Common myeloid progenitor, CD34-positive (primary cell): Measurements from ENCODE around the gene TOP1. TPM values are rescaled to one million over a fixed set of nuclear protein-coding genes. Genes with fewer than 3 reads are reported as not detected.

Experiments
- CTCF ChIA-PET: fragments of 350-600 bp; sonication (Branson Sonifier 250); formaldehyde crosslinking; loops from one replicate; lab custom pipeline; 2021; ENCODE audit warnings: antibody characterized with exemption; lab: Charles Lee
- POLR2A ChIA-PET: fragments of 350-600 bp; sonication (Branson Sonifier 250); formaldehyde crosslinking; loops from one replicate; lab custom pipeline; 2021; ENCODE audit warnings: antibody characterized with exemption; lab: Charles Lee
- DNase-seq, 3 donors: peaks; one replicate each; pipeline versions ENCODE4 v3.0.0 to v3.0.0-alpha.2; 2013
- H3K27ac ChIP-seq, 2 experiments: 1 replicate in 1 of 2; 2 replicates in 1 of 2; pipeline ENCODE4 v1.7.0; 2013; ENCODE audit warnings: inconsistent platforms in 2 of 2, low read length in 2 of 2, mild to moderate bottlenecking in 2 of 2, low read depth in 1 of 2, moderate library complexity in 1 of 2; ENCODE audit not compliant: severe bottlenecking in 2 of 2, insufficient read depth in 1 of 2, poor library complexity in 1 of 2
- H3K27me3 ChIP-seq, 5 experiments: replicated peaks in 2 of 5; 1 replicate in 3 of 5; 2 replicates in 2 of 5; pipeline versions ENCODE4 v1.6.1 to v1.7.0; 2013; ENCODE audit warnings: low read length in 4 of 5, mild to moderate bottlenecking in 2 of 5, moderate library complexity in 2 of 5, inconsistent platforms in 1 of 5; ENCODE audit not compliant: insufficient read depth in 5 of 5, control insufficient read depth in 4 of 5
- H3K36me3 ChIP-seq, 4 experiments: 1 replicate in 2 of 4; 2 replicates in 2 of 4; pipeline versions ENCODE4 v1.6.1 to v1.7.0; 2013; ENCODE audit warnings: low read length in 3 of 4, control low read depth in 1 of 4, mild to moderate bottlenecking in 1 of 4; ENCODE audit not compliant: control insufficient read depth in 4 of 4, insufficient read depth in 4 of 4
- H3K4me1 ChIP-seq, 4 experiments: 1 replicate in 3 of 4; 2 replicates in 1 of 4; pipeline versions ENCODE4 v1.6.1 to v1.7.1; 2013; ENCODE audit warnings: low read length in 3 of 4, mild to moderate bottlenecking in 3 of 4, control low read depth in 1 of 4, inconsistent platforms in 1 of 4, moderate library complexity in 1 of 4; ENCODE audit not compliant: control insufficient read depth in 4 of 4, insufficient read depth in 4 of 4; ENCODE audit errors: control extremely low read depth in 1 of 4
- H3K4me3 ChIP-seq, 7 experiments: 1 replicate in 4 of 7; 2 replicates in 3 of 7; pipeline versions ENCODE4 v1.5.1 to v1.7.0; 2013; ENCODE audit warnings: mild to moderate bottlenecking in 7 of 7, low read length in 6 of 7, moderate library complexity in 6 of 7, inconsistent platforms in 2 of 7, low read depth in 2 of 7, control low read depth in 1 of 7; ENCODE audit not compliant: insufficient read depth in 4 of 7, control insufficient read depth in 1 of 7; ENCODE audit errors: extremely low read depth in 1 of 7
- H3K9me3 ChIP-seq, 5 experiments: 1 replicate in 4 of 5; 2 replicates in 1 of 5; pipeline versions ENCODE4 v1.6.1 to v1.7.1; 2013; ENCODE audit warnings: low read length in 4 of 5, mild to moderate bottlenecking in 2 of 5, inconsistent platforms in 1 of 5, low read depth in 1 of 5, moderate library complexity in 1 of 5; ENCODE audit not compliant: control insufficient read depth in 4 of 5, insufficient read depth in 2 of 5; ENCODE audit errors: control extremely low read depth in 1 of 5
- WGBS: methylation state at CpG from one replicate; pipeline ENCODE4 v1.1.5; 2013; ENCODE audit not compliant: insufficient coverage; 5-methylcytosine and 5-hydroxymethylcytosine counted together
- polyA plus RNA-seq: library from polyadenylated mRNA; unstranded; fragments of 120-200 nt; gene quantifications from one replicate; pipeline ENCODE4 v1.2.1, GENCODE V29; 2013

TOP1 gene
- 39.1 TPM for polyA plus RNA-seq

DNA sequence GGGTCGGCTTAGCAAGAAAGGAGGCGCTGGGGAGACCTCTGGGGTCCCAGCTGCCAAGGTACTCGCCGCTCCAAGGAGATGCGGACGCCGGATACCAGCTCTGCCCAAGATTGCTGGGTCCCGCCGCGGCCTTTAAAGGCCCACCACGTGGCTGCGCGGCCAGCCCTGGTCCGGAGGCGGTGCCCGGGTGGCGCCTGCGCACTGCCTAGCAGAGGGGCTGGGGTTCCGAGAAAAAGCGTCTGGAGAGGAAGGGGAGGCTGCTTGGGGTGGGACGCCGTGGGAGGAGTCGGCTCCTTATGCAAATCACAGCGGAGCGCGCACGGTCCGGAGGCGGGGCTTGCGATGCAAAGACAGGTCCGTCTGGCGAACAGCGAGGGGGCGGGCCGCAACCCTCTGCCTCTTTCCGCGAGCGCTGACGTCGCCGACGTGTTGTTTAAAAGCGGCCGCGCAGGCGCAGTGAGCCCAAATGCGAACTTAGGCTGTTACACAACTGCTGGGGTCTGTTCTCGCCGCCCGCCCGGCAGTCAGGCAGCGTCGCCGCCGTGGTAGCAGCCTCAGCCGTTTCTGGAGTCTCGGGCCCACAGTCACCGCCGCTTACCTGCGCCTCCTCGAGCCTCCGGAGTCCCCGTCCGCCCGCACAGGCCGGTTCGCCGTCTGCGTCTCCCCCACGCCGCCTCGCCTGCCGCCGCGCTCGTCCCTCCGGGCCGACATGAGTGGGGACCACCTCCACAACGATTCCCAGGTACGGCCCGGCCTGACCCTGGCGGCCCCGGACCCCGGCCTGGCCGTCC lies at the start of gene TOP1:
Gene TOP1, plus strand, starts transcription at position 464 of the 791 bp plus-strand sequence. Its CDS starts 246 bp downstream, at position 710.
- Histone ChIP-seq H3K4me1 (peaks cover 25 to 47% (median 35%) of the 10 kb centered on the region in 4 experiments), H3K9me3 (no peaks in the 10 kb centered on the region), H3K27ac (peak within 1 kb of the TSS; percentile 95 to 98), H3K4me3 (peak within 1 kb of the TSS; percentile 77 to 95 (median 89)), H3K36me3 (peaks cover 0 to 4% (median 1%) of the 10 kb centered on the region in 4 experiments), H3K27me3 (no peaks in the 10 kb centered on the region)
- WGBS, result under 1% methylated on average over 83 of the region's 85 CpGs
- peak; percentile 100 for DNase-seq
- ChIA-PET CTCF (interaction anchor here (1.0 to 4.2 kb wide), 4 partner anchors 10 to 38 kb away, joined by 3 to 21 read pairs (median 6); no protein-coding TSS in a partner anchor), POLR2A (no interaction called here)

DNA sequence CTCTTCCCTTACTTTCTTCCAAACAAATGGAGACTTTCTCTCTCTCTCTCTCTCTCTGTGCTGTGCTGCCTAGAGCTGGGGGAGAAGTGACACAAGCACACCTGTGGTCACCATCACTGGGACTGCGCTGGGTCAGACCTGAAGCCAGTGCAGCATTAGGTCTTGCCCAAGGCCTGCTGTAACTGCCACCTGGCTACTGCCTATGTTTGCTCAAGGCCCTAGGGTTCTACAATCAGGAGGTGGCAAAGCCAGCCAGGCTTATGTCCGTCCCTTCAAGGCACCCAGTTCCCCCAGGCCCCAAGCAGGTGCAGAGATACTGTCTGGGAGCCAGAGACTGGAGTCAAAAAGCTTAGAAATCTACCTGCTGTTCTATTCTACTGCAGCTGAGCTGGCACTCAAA lies 49.4 kb upstream of the TOP1 start:
- Histone ChIP-seq H3K4me3 (no peak overlapping the region), H3K9me3 (peaks cover 0 to 26% (median 3%) of the 10 kb centered on the region in 5 experiments), H3K27me3 (peaks cover 0 to 6% (median 0%) of the 10 kb centered on the region in 5 experiments), H3K4me1 (no peaks in the 10 kb centered on the region), H3K36me3 (no peaks in the 10 kb centered on the region), H3K27ac (no peak overlapping the region)
- 100% methylated on average over 2 of the region's 2 CpGs for WGBS
- ChIA-PET CTCF (interaction anchor here (1.3 to 15.5 kb wide), 4 partner anchors 12 to 143 kb away, joined by 3 to 156 read pairs (median 20); no protein-coding TSS in a partner anchor), POLR2A (no interaction called here)
- DNase-seq, result no peak

DNA sequence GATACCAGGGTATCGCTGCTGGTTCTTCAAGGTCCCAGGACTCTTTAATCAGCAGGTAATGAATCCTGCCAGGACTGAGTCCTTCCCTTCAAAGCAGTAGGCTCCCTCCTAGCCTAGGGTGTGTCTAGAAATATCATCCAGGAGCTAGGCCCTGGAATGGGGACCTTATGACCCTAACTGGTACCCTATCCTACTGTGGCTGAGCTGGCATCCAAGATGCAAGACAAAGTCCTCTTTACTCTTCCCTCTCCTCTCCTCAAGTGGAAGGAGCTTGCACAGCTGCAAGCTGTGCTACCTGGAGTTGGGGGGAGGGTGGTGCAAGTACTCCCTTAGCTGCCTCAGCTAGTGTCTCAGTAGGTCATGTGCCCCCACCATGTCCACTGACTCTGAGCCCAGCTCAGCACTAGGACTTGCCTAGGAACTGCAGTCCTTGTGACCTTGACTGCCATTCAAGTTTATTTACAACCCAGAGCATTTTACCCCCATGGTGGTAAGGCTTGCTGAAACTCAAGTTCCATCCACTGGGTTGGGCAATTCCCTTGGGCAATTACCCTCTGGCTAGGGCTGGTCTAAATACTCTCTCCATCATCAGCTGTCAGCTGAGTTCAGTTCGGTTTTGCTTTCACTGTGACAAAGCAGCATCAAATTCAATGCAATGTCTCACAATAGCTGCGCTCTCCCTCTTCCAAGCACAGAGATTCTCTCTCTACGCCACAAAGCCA lies 48.4 kb upstream of the TOP1 start:
- ChIA-PET CTCF (interaction anchor here (1.0 to 15.5 kb wide), 8 partner anchors 9 to 155 kb away, joined by 3 to 156 read pairs (median 4); no protein-coding TSS in a partner anchor), POLR2A (no interaction called here)
- DNase-seq, result no peak
- H3K4me3 ChIP-seq, result no peak overlapping the region
- H3K9me3 ChIP-seq, result peaks cover 0 to 27% (median 4%) of the 10 kb centered on the region in 5 experiments
- no peaks in the 10 kb centered on the region for H3K36me3 ChIP-seq
- H3K27me3 ChIP-seq, result peaks cover 0 to 12% (median 0%) of the 10 kb centered on the region in 5 experiments
- H3K27ac ChIP-seq, result no peak overlapping the region
- 97% methylated on average over 3 of the region's 4 CpGs for WGBS
- H3K4me1 ChIP-seq, result no peaks in the 10 kb centered on the region

DNA sequence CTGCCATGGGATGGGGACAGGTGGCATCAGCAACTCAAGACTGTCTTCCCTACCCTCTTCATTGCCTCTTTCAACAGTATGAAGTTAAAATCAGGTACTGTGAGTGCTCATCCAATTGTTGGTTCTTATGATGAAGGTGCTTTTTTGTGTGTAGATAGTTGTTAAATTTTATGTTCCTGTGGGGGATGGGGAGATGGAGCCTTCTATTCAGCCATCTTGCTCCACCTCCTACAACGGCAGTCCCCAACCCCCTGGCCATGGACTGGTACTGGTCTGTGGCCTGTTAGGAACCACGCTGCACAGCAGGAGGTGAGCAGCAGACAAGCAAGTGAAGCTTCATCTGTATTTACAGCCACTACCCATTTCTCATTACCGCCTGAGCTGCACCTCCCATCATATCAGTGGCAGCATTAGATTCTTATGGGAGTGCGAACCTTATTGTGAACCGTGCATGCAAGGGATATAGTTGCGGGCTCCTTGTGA lies 47.8 kb upstream of the TOP1 start:
- Histone ChIP-seq H3K4me1 (no peaks in the 10 kb centered on the region), H3K9me3 (peaks cover 0 to 28% (median 4%) of the 10 kb centered on the region in 5 experiments), H3K36me3 (no peaks in the 10 kb centered on the region), H3K27ac (no peak overlapping the region), H3K27me3 (peaks cover 0 to 12% (median 0%) of the 10 kb centered on the region in 5 experiments), H3K4me3 (no peak overlapping the region)
- DNase-seq, result no peak
- 100% methylated on average over 4 of the region's 6 CpGs for WGBS
- ChIA-PET CTCF (interaction anchor here (0.8 to 15.5 kb wide), 8 partner anchors 8 to 154 kb away, joined by 3 to 156 read pairs (median 4); no protein-coding TSS in a partner anchor), POLR2A (no interaction called here)

DNA sequence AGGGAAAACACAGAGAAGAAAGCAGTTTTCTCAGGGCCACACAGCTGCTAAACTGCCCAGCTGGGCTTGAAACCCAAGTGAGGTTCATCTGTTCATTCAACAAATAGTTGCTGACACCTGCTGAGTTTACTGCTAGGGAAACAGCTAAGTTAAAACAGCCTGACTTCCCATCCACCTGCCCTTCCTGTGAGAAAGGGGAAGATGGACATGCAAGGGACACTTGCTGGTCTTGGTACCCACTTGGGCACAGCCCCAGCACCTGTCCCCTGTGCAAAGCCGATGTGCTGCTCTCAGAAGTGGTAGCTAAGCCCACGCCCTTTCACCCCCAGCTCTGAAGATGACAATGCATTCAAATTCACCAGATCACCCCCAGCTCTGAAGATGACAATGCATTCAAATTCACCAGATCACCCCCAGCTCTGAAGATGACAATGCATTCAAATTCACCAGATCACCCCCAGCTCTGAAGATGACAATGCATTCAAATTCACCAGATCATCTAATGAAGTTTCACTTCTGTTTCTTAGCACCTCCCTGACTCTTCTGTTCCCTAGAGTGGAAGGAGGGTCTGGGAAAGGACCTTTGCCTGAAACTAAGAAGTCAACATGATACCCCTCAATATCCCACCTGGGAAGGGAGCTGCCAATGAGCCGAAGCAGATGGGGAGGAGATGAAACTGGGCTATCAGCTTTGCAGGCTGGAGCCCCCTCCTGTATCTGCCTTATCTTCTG lies 46.0 kb upstream of the TOP1 start:
- H3K36me3 ChIP-seq, result no peaks in the 10 kb centered on the region
- WGBS, result 86% methylated on average over 2 of the region's 3 CpGs
- ChIA-PET POLR2A (interaction anchor here (0.6 to 0.7 kb wide), 3 partner anchors 10 to 150 kb away, joined by 3 to 7 read pairs (median 4); no protein-coding TSS in a partner anchor), CTCF (interaction anchor here (0.8 to 15.5 kb wide), 11 partner anchors 9 to 113 kb away, joined by 3 to 156 read pairs (median 4); no protein-coding TSS in a partner anchor)
- H3K4me3 ChIP-seq, result no peak overlapping the region
- DNase-seq, result peak in 2 of 3 donors; percentile 30
- H3K4me1 ChIP-seq, result peaks cover 0 to 8% (median 4%) of the 10 kb centered on the region in 4 experiments
- H3K27ac ChIP-seq, result no peak overlapping the region
- H3K27me3 ChIP-seq, result peaks cover 0 to 12% (median 0%) of the 10 kb centered on the region in 5 experiments
- peaks cover 0 to 20% (median 0%) of the 10 kb centered on the region in 5 experiments for H3K9me3 ChIP-seq

DNA sequence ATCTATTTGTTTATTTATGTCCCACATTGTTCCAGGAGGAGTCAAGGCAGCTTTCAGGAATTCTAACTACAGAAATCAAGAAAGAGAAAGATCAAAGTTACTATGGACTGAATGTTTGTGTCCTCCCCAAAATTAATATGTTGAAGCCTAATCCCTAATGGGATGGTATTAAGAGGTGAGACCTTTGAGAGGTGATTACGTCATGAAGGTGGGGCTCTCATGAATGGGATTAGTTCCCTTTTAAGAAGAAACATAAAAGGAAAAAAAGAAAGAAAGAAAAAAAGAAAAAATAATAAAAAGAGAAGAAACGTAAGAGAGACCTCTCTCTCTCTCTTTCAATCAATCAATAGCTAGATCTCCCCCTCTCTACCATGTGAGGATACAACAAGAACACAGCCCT lies 44.7 kb upstream of the TOP1 start:
- WGBS, result no CpG with 5 or more reads among the region's 2 CpGs
- no peak for DNase-seq
- Histone ChIP-seq H3K27ac (no peak overlapping the region), H3K4me3 (no peak overlapping the region), H3K27me3 (peaks cover 0 to 12% (median 0%) of the 10 kb centered on the region in 5 experiments), H3K4me1 (peaks cover 0 to 8% (median 4%) of the 10 kb centered on the region in 4 experiments), H3K9me3 (peaks cover 0 to 7% (median 0%) of the 10 kb centered on the region in 5 experiments), H3K36me3 (no peaks in the 10 kb centered on the region)
- POLR2A ChIA-PET, result interaction anchor here (0.6 kb wide), 1 partner anchor 167 kb away, joined by 3 read pairs; no protein-coding TSS in a partner anchor
- CTCF ChIA-PET, result interaction anchor here (0.8 to 15.5 kb wide), 8 partner anchors 7 to 134 kb away, joined by 3 to 156 read pairs (median 6); no protein-coding TSS in a partner anchor
